RWPE2 (cell line): ENCODE data around the gene MYO1H.

Experiments used
- ATAC-seq: fragments of 200-7000 bp; cut with Tn5 transposase; 3 replicates; pipeline ENCODE4 v1.9.1; 2021; ENCODE audit warnings: low read depth
- DNase-seq: peaks from one replicate; pipeline ENCODE4 v3.0.0-alpha.2; 2020; ENCODE audit warnings: low spot score
- H3K27ac ChIP-seq: fragments of 450-650 bp; 2 replicates; pipeline ENCODE4 v1.5.1; 2017; ENCODE audit warnings: mild to moderate bottlenecking; ENCODE audit not compliant: poor library complexity, severe bottlenecking
- H3K27me3 ChIP-seq: fragments of 250-450 bp; sonication (Bioruptor Pico); 2 replicates; pipeline ENCODE4 v1.5.1; 2021; ENCODE audit warnings: mild to moderate bottlenecking, moderate library complexity; ENCODE audit not compliant: insufficient read depth, poor library complexity, severe bottlenecking
- H3K36me3 ChIP-seq: fragments of 250-450 bp; sonication (Bioruptor Pico); 2 replicates; pipeline ENCODE4 v1.5.1; 2020; ENCODE audit warnings: low read depth, mild to moderate bottlenecking, moderate library complexity
- H3K4me1 ChIP-seq: fragments of 250-450 bp; sonication (Bioruptor Pico); 2 replicates; pipeline ENCODE4 v1.5.1; 2021; ENCODE audit warnings: mild to moderate bottlenecking, moderate library complexity; ENCODE audit not compliant: insufficient read depth, poor library complexity, severe bottlenecking
- H3K4me3 ChIP-seq: fragments of 250-450 bp; sonication (Bioruptor Pico); 2 replicates; pipeline ENCODE4 v1.5.1; 2021; ENCODE audit warnings: mild to moderate bottlenecking, moderate library complexity; ENCODE audit not compliant: severe bottlenecking
- H3K9me3 ChIP-seq: fragments of 250-450 bp; sonication (Bioruptor Pico); 2 replicates; pipeline ENCODE4 v1.5.1; 2021; ENCODE audit warnings: mild to moderate bottlenecking, moderate library complexity; ENCODE audit not compliant: severe bottlenecking
- TF ChIP-seq, protein P1 (sequence below): fragments of 450-650 bp; IDR thresholded peaks from one replicate; pipeline ENCODE4 v1.5.1; 2017; ENCODE audit warnings: mild to moderate bottlenecking, moderate library complexity; ENCODE audit not compliant: poor library complexity, severe bottlenecking

MYO1H gene

GRCh38 chr12:109387425-109388166 lies 39.9 kb downstream of the MYO1H start:
- Histone ChIP-seq H3K4me3 (no peak overlapping the region), H3K9me3 (no peaks in the 10 kb centered on the region), H3K4me1 (no peaks in the 10 kb centered on the region), H3K36me3 (no peaks in the 10 kb centered on the region), H3K27ac (no peak overlapping the region), H3K27me3 (no peaks in the 10 kb centered on the region)
- TF ChIP-seq, protein P1, sequence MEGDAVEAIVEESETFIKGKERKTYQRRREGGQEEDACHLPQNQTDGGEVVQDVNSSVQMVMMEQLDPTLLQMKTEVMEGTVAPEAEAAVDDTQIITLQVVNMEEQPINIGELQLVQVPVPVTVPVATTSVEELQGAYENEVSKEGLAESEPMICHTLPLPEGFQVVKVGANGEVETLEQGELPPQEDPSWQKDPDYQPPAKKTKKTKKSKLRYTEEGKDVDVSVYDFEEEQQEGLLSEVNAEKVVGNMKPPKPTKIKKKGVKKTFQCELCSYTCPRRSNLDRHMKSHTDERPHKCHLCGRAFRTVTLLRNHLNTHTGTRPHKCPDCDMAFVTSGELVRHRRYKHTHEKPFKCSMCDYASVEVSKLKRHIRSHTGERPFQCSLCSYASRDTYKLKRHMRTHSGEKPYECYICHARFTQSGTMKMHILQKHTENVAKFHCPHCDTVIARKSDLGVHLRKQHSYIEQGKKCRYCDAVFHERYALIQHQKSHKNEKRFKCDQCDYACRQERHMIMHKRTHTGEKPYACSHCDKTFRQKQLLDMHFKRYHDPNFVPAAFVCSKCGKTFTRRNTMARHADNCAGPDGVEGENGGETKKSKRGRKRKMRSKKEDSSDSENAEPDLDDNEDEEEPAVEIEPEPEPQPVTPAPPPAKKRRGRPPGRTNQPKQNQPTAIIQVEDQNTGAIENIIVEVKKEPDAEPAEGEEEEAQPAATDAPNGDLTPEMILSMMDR: peak; percentile 29
- DNase-seq: no peak
- no peak for ATAC-seq

- Histone ChIP-seq H3K27ac (no peak overlapping the region), H3K36me3 (no peaks in the 10 kb centered on the region), H3K27me3 (no peaks in the 10 kb centered on the region), H3K4me1 (no peaks in the 10 kb centered on the region), H3K9me3 (no peaks in the 10 kb centered on the region), H3K4me3 (no peak overlapping the region)
- DNase-seq (no peak), ATAC-seq (no peak)
- TF ChIP-seq, protein P1: no peak
Observed at GRCh38 chr12:109388167-109388563, 40.5 kb downstream of the MYO1H start.

DNA sequence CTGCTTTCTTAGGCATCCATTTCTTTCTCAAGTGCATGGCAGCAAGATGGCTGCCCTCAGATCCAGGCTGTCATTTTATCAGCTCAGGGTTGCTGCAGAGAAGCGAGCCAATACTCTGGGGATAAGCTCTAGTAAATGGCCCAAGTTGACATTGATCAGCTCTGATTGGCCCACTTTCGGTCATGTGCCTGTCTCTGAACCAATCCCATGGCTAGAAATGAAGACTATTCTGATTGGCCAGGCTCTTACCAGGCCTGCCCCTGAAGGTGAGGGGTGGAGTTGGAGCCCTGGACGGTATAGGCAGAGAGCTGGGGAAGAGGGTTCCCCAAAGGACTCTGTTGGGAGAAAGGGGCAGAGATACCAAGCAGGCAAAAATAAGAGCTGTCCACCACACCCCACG lies 41.4 kb downstream of the MYO1H start:
- H3K27me3 ChIP-seq: no peaks in the 10 kb centered on the region
- ATAC-seq (peak; percentile 42; the same call in 1 of the 3 replicates), DNase-seq (no peak)
- H3K4me3 ChIP-seq: no peak overlapping the region
- no peaks in the 10 kb centered on the region for H3K4me1 ChIP-seq
- TF ChIP-seq, protein P1: no peak
- H3K36me3 ChIP-seq: no peaks in the 10 kb centered on the region
- H3K9me3 ChIP-seq: no peaks in the 10 kb centered on the region
- no peak overlapping the region for H3K27ac ChIP-seq

GRCh38 chr12:109393437-109394345 lies 46.0 kb downstream of the MYO1H start:
- ATAC-seq (peak; percentile 61; the same call in 1 of the 3 replicates), DNase-seq (no peak)
- no peaks in the 10 kb centered on the region for H3K9me3 ChIP-seq
- H3K4me1 ChIP-seq: no peaks in the 10 kb centered on the region
- no peaks in the 10 kb centered on the region for H3K36me3 ChIP-seq
- TF ChIP-seq, protein P1: peak; percentile 92
- H3K27me3 ChIP-seq: no peaks in the 10 kb centered on the region
- H3K4me3 ChIP-seq: no peak overlapping the region
- H3K27ac ChIP-seq: no peak overlapping the region
